ENCODE measurements around the gene SLC9A9. TPM values are rescaled to one million over a fixed set of nuclear protein-coding genes. Genes with fewer than 3 reads are reported as not detected.

Gene SLC9A9
- total RNA-seq, 4 donors from 2014 or later = 1.7 to 8.2 (median 3.6) TPM

DNA sequence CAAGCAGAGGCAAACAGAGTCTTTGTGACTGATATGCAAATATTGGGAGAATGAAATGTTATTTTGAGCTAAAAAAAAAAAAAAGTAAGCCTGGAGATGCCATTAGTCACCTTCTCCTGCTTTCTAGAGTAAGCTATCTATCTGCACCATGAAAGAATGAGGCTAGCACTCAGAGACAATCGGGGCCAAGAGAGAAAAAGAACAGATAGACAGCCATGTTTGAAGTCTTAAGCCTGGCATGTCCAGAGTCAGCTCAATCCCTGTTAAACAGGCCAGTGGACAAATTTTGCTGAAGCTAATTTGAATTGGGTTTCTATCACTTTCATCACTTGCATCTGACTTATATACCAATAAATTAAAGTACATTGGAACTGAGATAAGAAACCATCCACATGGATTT lies 204.4 kb downstream of the SLC9A9 start:
- H3K27me3 ChIP-seq = no peaks in the 10 kb centered on the region
- H3K4me3 ChIP-seq = no peak overlapping the region
- peaks cover 0 to 4% of the 10 kb centered on the region in 2 donors for H3K4me1 ChIP-seq
- in situ Hi-C loops (cut with MboI; ENCODE audit: low sequenced_read_pairs in 4 of 4) = no loop called here
- intact Hi-C loops (cut with DNase I; ENCODE audit: low total_unique reads) = loop anchor here (5.0 to 10.0 kb wide), 3 partner anchors 47 to 519 kb away; no protein-coding TSS in a partner anchor
- H3K9me3 ChIP-seq = no peaks in the 10 kb centered on the region
- no peak for DNase-seq
- TF ChIP-seq, protein P1, sequence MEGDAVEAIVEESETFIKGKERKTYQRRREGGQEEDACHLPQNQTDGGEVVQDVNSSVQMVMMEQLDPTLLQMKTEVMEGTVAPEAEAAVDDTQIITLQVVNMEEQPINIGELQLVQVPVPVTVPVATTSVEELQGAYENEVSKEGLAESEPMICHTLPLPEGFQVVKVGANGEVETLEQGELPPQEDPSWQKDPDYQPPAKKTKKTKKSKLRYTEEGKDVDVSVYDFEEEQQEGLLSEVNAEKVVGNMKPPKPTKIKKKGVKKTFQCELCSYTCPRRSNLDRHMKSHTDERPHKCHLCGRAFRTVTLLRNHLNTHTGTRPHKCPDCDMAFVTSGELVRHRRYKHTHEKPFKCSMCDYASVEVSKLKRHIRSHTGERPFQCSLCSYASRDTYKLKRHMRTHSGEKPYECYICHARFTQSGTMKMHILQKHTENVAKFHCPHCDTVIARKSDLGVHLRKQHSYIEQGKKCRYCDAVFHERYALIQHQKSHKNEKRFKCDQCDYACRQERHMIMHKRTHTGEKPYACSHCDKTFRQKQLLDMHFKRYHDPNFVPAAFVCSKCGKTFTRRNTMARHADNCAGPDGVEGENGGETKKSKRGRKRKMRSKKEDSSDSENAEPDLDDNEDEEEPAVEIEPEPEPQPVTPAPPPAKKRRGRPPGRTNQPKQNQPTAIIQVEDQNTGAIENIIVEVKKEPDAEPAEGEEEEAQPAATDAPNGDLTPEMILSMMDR (IDR thresholded peaks at IDR 0.05 in 4 of 5, conservative IDR thresholded peaks at IDR 0.05 in 1 of 5) = no peak
- TF ChIP-seq POLR2A (IDR thresholded peaks at IDR 0.05) = no peak
- no peak for ATAC-seq
- H3K27ac ChIP-seq = no peak overlapping the region
- H3K36me3 ChIP-seq = no peaks in the 10 kb centered on the region

- Histone ChIP-seq H3K4me1 (peaks cover 0 to 4% of the 10 kb centered on the region in 2 donors), H3K9me3 (peaks cover 0 to 4% (median 0%) of the 10 kb centered on the region in 3 donors), H3K4me3 (no peak overlapping the region), H3K27me3 (no peaks in the 10 kb centered on the region), H3K36me3 (no peaks in the 10 kb centered on the region), H3K27ac (no peak overlapping the region)
- in situ Hi-C loops (cut with MboI; ENCODE audit: low sequenced_read_pairs in 4 of 4) (no loop called here), intact Hi-C loops (cut with DNase I; ENCODE audit: low total_unique reads) (loop anchor here (5.0 to 10.0 kb wide), 3 partner anchors 43 to 516 kb away; no protein-coding TSS in a partner anchor)
- DNase-seq (no peak), ATAC-seq (no peak)
- TF ChIP-seq, protein P1 (IDR thresholded peaks at IDR 0.05 in 4 of 5, conservative IDR thresholded peaks at IDR 0.05 in 1 of 5) = no peak
Measured at GRCh38 chr3:143640774-143641173, 207.5 kb downstream of the SLC9A9 start.

DNA sequence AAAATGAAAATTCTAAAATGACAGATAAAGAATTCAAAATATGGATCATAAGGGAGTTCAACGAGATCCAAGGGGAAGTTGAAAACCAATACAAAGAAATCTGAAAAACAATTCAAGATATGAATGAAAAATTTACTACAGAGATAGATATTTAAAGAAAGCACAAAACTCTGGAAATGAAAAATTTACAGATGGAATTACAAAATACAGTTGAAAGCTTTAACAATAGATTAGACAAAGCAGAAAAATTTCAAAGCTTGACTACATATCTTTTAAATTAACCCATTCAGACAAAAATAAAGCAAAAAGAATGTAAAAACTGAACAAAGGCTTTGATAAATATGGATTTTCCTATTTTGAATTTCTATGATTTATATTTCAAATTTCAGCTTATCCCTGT lies 211.1 kb downstream of the SLC9A9 start:
- H3K27ac ChIP-seq = no peak overlapping the region
- no peak overlapping the region for H3K4me3 ChIP-seq
- no peaks in the 10 kb centered on the region for H3K27me3 ChIP-seq
- DNase-seq = no peak
- peaks cover 0 to 4% (median 0%) of the 10 kb centered on the region in 3 donors for H3K9me3 ChIP-seq
- no peaks in the 10 kb centered on the region for H3K4me1 ChIP-seq
- no peak for ATAC-seq
- TF ChIP-seq, protein P1 (IDR thresholded peaks at IDR 0.05 in 4 of 5, conservative IDR thresholded peaks at IDR 0.05 in 1 of 5) = no peak
- TF ChIP-seq POLR2A (IDR thresholded peaks at IDR 0.05) = no peak
- intact Hi-C loops (cut with DNase I; ENCODE audit: low total_unique reads) = no loop called here
- in situ Hi-C loops (cut with MboI; ENCODE audit: low sequenced_read_pairs in 4 of 4) = no loop called here
- H3K36me3 ChIP-seq = no peaks in the 10 kb centered on the region

DNA sequence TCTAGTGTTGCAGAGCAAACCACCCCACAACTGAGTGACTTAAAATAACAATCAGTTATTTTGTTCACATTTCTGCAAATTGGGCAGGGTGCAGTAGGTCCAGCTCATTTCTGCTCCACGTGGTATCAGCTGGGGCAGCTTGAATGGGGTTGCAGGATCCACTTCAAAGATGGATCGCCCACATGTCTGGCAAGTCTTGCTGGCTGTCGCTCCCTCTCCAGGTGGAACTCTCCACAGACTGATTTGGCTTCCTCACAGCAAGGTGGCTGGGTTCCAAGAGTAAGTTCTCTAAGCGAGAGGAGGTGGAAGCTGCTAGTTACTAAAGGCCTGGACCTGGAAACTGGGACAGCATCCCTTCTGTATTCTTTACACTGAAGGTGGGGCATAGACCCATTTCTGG lies 213.3 kb downstream of the SLC9A9 start:
- Histone ChIP-seq H3K27me3 (no peaks in the 10 kb centered on the region), H3K4me3 (no peak overlapping the region), H3K9me3 (peaks cover 0 to 4% (median 0%) of the 10 kb centered on the region in 3 donors), H3K4me1 (no peaks in the 10 kb centered on the region), H3K36me3 (no peaks in the 10 kb centered on the region), H3K27ac (no peak overlapping the region)
- no peak for TF ChIP-seq POLR2A (IDR thresholded peaks at IDR 0.05)
- TF ChIP-seq, protein P1 (IDR thresholded peaks at IDR 0.05 in 4 of 5, conservative IDR thresholded peaks at IDR 0.05 in 1 of 5) = no peak
- DNase-seq (no peak), ATAC-seq (no peak)
- intact Hi-C loops (cut with DNase I; ENCODE audit: low total_unique reads) = no loop called here
- in situ Hi-C loops (cut with MboI; ENCODE audit: low sequenced_read_pairs in 4 of 4) = no loop called here

DNA sequence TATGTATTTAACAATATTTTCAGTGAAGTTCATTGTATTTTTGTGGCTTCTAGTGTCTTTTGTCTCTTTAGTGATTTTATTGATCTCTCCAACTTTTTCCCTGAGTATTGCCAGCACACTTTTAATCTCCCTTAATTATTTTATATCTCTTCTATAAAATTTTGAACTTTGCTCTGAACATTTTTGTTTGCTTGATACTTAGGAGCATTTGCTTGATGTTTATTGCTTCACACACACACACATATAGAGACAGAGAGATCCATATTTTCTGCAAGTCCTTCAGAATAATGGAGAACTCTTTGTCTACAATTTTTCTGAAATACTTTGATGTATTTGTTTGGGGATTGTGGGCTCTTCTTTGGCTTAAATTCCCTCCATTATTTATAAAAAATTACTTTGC lies 213.8 kb downstream of the SLC9A9 start:
- intact Hi-C loops (cut with DNase I; ENCODE audit: low total_unique reads) (no loop called here), in situ Hi-C loops (cut with MboI; ENCODE audit: low sequenced_read_pairs in 4 of 4) (no loop called here)
- TF ChIP-seq, protein P1 (IDR thresholded peaks at IDR 0.05 in 4 of 5, conservative IDR thresholded peaks at IDR 0.05 in 1 of 5) = no peak
- no peak for TF ChIP-seq POLR2A (IDR thresholded peaks at IDR 0.05)
- Histone ChIP-seq H3K4me1 (no peaks in the 10 kb centered on the region), H3K27ac (no peak overlapping the region), H3K4me3 (no peak overlapping the region), H3K27me3 (no peaks in the 10 kb centered on the region), H3K9me3 (peaks cover 0 to 4% (median 0%) of the 10 kb centered on the region in 3 donors), H3K36me3 (no peaks in the 10 kb centered on the region)
- no peak for DNase-seq
- ATAC-seq = no peak
